ENCODE measurements around the gene DLX4.

Gene DLX4

GRCh38 chr17:49949634-49950033 is 19.4 kb upstream of the DLX4 start:
- no peak for DNase-seq

GRCh38 chr17:49951362-49952082 is 17.5 kb upstream of the DLX4 start:
- DNase-seq, result no peak

- DNase-seq, result peak; percentile 51
These were observed 16.6 kb upstream of the DLX4 start for GRCh38 chr17:49952209-49952911.

- DNase-seq, result no peak
These were observed 16.0 kb upstream of the DLX4 start for GRCh38 chr17:49952912-49953497.

- no peak for DNase-seq
These were observed 13.8 kb upstream of the DLX4 start for GRCh38 chr17:49955157-49955556.

GRCh38 chr17:49956780-49957179 is 12.2 kb upstream of the DLX4 start:
- no peak for DNase-seq

- no peak for DNase-seq
These were observed 11.6 kb upstream of the DLX4 start for GRCh38 chr17:49957350-49957749.

GRCh38 chr17:49958723-49959122 is 10.3 kb upstream of the DLX4 start:
- DNase-seq, result no peak

- DNase-seq, result peak; percentile 30
These were observed 9.6 kb upstream of the DLX4 start for GRCh38 chr17:49959183-49959935.

GRCh38 chr17:49962599-49963308 is 6.2 kb upstream of the DLX4 start:
- DNase-seq, result no peak

- no peak for DNase-seq
These were observed 5.7 kb upstream of the DLX4 start for GRCh38 chr17:49963309-49963625.

GRCh38 chr17:49963626-49964302 is 5.2 kb upstream of the DLX4 start:
- DNase-seq, result no peak

- DNase-seq, result no peak
These were observed 4.7 kb upstream of the DLX4 start for GRCh38 chr17:49964303-49964768.

GRCh38 chr17:49964769-49965523 is 4.0 kb upstream of the DLX4 start:
- no peak for DNase-seq

- DNase-seq, result no peak
These were observed 3.5 kb upstream of the DLX4 start for GRCh38 chr17:49965524-49965909.

- no peak for DNase-seq
These were observed 2.2 kb upstream of the DLX4 start for GRCh38 chr17:49966767-49967166.

- DNase-seq, result no peak
These were observed 1.8 kb upstream of the DLX4 start for GRCh38 chr17:49967205-49967604.

GRCh38 chr17:49967621-49968404 is 1.2 kb upstream of the DLX4 start:
- DNase-seq, result no peak

GRCh38 chr17:49968405-49969133 is 421 bp upstream of the DLX4 start:
- peak; percentile 56 for DNase-seq
